A673 (cell line): ENCODE results near the gene ILDR1. TPM values are rescaled to one million over a fixed set of nuclear protein-coding genes. Genes with fewer than 3 reads are reported as not detected.

Experiments
- BruUV-seq: library from RNA; stranded (reverse); fragments of 400-500 nt; replicated peaks from 2 replicates; lab custom pipeline; 2021; lab: Mats Ljungman, UMichigan
- CTCF ChIA-PET: fragments of 300-600 bp; sonication (Branson Sonifier 250); formaldehyde crosslinking; loops from one replicate; lab custom pipeline; 2022; ENCODE audit warnings: antibody characterized with exemption; lab: Charles Lee
- POLR2A ChIA-PET: fragments of 300-600 bp; sonication (Branson Sonifier 250); formaldehyde crosslinking; loops from one replicate; lab custom pipeline; 2022; ENCODE audit warnings: antibody characterized with exemption; ENCODE audit not compliant: low non-redundant PET; lab: Charles Lee
- DNase-seq: peaks from one replicate; pipeline ENCODE4 v3.0.0-alpha.2; 2015; ENCODE audit warnings: low spot score
- H3K27ac ChIP-seq: fragments of 200-600 bp; sonication (generic); 2 replicates; pipeline ENCODE4 v1.5.1; 2016; ENCODE audit warnings: mixed run types, low read depth, mild to moderate bottlenecking, mixed read lengths, antibody characterized with exemption, low read length; ENCODE audit not compliant: poor library complexity, severe bottlenecking
- H3K27me3 ChIP-seq: fragments of 200-600 bp; sonication (generic); replicated peaks from 2 replicates; pipeline ENCODE4 v1.6.1; 2017; ENCODE audit warnings: mixed run types, low read depth, mild to moderate bottlenecking, mixed read lengths, antibody characterized with exemption, low read length; ENCODE audit not compliant: insufficient read depth, poor library complexity
- H3K36me3 ChIP-seq: fragments of 200-600 bp; sonication (generic); 2 replicates; pipeline ENCODE4 v1.6.1; 2016; ENCODE audit warnings: mixed run types, mild to moderate bottlenecking, mixed read lengths, antibody characterized with exemption, low read length; ENCODE audit not compliant: insufficient read depth, poor library complexity, severe bottlenecking
- H3K4me1 ChIP-seq: fragments of 200-600 bp; sonication (generic); 2 replicates; pipeline ENCODE4 v1.6.1; 2017; ENCODE audit warnings: mixed run types, mild to moderate bottlenecking, mixed read lengths, antibody characterized with exemption, low read length; ENCODE audit not compliant: insufficient read depth, poor library complexity, severe bottlenecking
- H3K4me3 ChIP-seq: fragments of 200-600 bp; sonication (generic); 2 replicates; pipeline ENCODE4 v1.5.1; 2016; ENCODE audit warnings: low read depth, mixed run types, mild to moderate bottlenecking, mixed read lengths, low read length; ENCODE audit not compliant: poor library complexity, severe bottlenecking
- H3K9me3 ChIP-seq: fragments of 200-600 bp; sonication (generic); 2 replicates; pipeline ENCODE4 v1.6.1; 2016; ENCODE audit warnings: mixed run types, low read depth, mild to moderate bottlenecking, mixed read lengths, antibody characterized with exemption, low read length; ENCODE audit not compliant: poor library complexity, severe bottlenecking
- EZH2 ChIP-seq: fragments of 200-600 bp; sonication (generic); IDR thresholded peaks from 2 replicates; pipeline ENCODE4 v1.6.1; 2017; ENCODE audit warnings: borderline replicate concordance, low read depth, mild to moderate bottlenecking, mixed read lengths, antibody characterized with exemption, low read length; ENCODE audit not compliant: poor library complexity, severe bottlenecking
- intact Hi-C: fragments of 100-400 bp; cut with micrococcal nuclease; formaldehyde crosslinking; loops from one replicate; pipeline ENCODE4 v1.10.0; 2022; ENCODE audit not compliant: unreplicated experiment
- total RNA-seq: library from RNA; stranded (reverse); gene quantifications from 2 replicates; pipeline ENCODE4 v1.2.3, GENCODE V29; 2021
- TF ChIP-seq, protein P1 (sequence below): fragments of 300-800, 200-600 bp; sonication (generic); conservative IDR thresholded peaks from 2 replicates; pipeline ENCODE4 v1.5.1; 2017; ENCODE audit warnings: low read depth, mild to moderate bottlenecking, antibody characterized with exemption, low read length, moderate library complexity, mixed read lengths

Gene ILDR1
- total RNA-seq, 1 experiment from 2014 or later, result not detected

DNA sequence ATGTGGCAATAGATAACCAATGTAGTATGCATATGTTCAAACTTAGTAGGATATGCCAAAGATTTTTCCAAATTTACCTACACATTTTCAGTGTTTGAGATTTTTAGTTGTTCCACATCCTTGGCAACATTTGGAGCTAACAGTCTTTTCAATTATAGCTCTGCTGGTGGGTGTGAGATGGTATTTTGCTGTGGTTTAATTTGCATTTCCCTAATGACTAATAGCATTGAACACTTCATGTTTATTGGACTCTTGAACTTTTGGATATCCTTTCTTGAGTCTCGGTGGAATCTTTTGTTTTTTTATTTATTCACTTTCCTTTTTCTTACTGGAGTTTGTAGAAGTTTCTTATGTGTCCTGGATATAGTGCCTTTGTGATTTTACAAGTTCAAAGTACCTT, 11.0 kb upstream of the ILDR1 start:
- no peak for DNase-seq
- Histone ChIP-seq H3K4me3 (no peak overlapping the region), H3K36me3 (no peaks in the 10 kb centered on the region), H3K9me3 (peaks cover 11% of the 10 kb centered on the region), H3K4me1 (peaks cover 4% of the 10 kb centered on the region), H3K27me3 (no peaks in the 10 kb centered on the region), H3K27ac (no peak overlapping the region)
- CTCF ChIA-PET, result no interaction called here
- POLR2A ChIA-PET, result no interaction called here
- no TSS peak for BruUV-seq
- TF ChIP-seq, protein P1, sequence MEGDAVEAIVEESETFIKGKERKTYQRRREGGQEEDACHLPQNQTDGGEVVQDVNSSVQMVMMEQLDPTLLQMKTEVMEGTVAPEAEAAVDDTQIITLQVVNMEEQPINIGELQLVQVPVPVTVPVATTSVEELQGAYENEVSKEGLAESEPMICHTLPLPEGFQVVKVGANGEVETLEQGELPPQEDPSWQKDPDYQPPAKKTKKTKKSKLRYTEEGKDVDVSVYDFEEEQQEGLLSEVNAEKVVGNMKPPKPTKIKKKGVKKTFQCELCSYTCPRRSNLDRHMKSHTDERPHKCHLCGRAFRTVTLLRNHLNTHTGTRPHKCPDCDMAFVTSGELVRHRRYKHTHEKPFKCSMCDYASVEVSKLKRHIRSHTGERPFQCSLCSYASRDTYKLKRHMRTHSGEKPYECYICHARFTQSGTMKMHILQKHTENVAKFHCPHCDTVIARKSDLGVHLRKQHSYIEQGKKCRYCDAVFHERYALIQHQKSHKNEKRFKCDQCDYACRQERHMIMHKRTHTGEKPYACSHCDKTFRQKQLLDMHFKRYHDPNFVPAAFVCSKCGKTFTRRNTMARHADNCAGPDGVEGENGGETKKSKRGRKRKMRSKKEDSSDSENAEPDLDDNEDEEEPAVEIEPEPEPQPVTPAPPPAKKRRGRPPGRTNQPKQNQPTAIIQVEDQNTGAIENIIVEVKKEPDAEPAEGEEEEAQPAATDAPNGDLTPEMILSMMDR, result no peak
- TF ChIP-seq EZH2, result no peak
- intact Hi-C loops, result no loop called here

DNA sequence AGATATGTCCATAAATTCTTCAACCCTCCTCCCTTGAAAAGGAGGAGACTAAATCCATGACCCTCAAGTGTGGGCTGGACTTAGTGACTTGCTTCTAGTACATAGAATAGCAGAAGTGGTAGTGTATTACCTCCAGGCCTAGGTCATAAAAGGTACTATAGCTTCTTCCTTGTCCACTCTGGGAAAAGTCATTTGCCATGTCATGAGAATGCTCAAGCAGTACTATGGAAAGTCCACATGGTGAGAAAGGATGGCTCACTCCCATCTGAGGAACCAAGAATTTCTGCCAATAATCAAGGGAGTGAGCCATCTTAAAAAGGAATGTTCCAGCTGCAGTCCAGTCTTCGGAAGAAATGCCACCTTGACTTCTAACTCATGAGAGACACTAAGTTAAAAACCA, 10.5 kb upstream of the ILDR1 start:
- ChIA-PET CTCF (no interaction called here), POLR2A (no interaction called here)

DNA sequence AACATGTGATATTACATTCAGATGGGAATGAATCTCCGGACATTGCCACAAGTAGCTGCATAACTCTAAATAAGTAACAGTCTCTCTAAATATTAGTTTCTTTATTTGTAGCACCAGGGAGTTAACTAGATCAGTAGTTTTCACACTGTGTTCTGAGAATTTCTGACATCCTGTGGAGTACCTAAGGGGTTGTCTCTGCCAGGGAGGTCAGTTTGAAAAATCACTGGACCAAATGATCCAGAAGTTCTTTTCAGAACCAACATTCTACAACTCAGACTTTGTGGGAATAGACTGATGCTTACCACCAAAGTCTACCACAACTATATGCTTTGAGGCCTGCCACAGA, 9.0 kb upstream of the ILDR1 start:
- no peak for DNase-seq
- H3K27ac ChIP-seq, result no peak overlapping the region
- H3K27me3 ChIP-seq, result no peaks in the 10 kb centered on the region
- H3K4me1 ChIP-seq, result peaks cover 4% of the 10 kb centered on the region
- intact Hi-C loops, result no loop called here
- no peaks in the 10 kb centered on the region for H3K9me3 ChIP-seq
- no peaks in the 10 kb centered on the region for H3K36me3 ChIP-seq
- ChIA-PET POLR2A (no interaction called here), CTCF (no interaction called here)
- no peak overlapping the region for H3K4me3 ChIP-seq
- TF ChIP-seq, protein P1, result no peak
- no peak for TF ChIP-seq EZH2
- no TSS peak for BruUV-seq

More for the DNA sequence above, 10.5 kb upstream of the ILDR1 start:
- no peaks in the 10 kb centered on the region for H3K36me3 ChIP-seq
- H3K9me3 ChIP-seq, result peaks cover 8% of the 10 kb centered on the region
- no peak for DNase-seq
- no peak overlapping the region for H3K4me3 ChIP-seq
- no peak overlapping the region for H3K27ac ChIP-seq
- intact Hi-C loops, result no loop called here
- no TSS peak for BruUV-seq
- no peak for TF ChIP-seq EZH2
- TF ChIP-seq, protein P1, result no peak
- H3K4me1 ChIP-seq, result peaks cover 4% of the 10 kb centered on the region
- H3K27me3 ChIP-seq, result no peaks in the 10 kb centered on the region
